Activated CD4-positive, alpha-beta T cell treated with anti-CD3 and anti-CD28 coated beads, Interleukin-2, Interleukin-6, amounts not matched to agents 100 ng/mL and 50 ng/mL, durations not matched to agents 16 hours and 8 hours (primary cell): Measurements from ENCODE around the gene KCNQ1.

Experiments
- DNase-seq: peaks from one replicate; pipeline ENCODE4 v3.0.0-alpha.2; 2020

KCNQ1 gene

DNA sequence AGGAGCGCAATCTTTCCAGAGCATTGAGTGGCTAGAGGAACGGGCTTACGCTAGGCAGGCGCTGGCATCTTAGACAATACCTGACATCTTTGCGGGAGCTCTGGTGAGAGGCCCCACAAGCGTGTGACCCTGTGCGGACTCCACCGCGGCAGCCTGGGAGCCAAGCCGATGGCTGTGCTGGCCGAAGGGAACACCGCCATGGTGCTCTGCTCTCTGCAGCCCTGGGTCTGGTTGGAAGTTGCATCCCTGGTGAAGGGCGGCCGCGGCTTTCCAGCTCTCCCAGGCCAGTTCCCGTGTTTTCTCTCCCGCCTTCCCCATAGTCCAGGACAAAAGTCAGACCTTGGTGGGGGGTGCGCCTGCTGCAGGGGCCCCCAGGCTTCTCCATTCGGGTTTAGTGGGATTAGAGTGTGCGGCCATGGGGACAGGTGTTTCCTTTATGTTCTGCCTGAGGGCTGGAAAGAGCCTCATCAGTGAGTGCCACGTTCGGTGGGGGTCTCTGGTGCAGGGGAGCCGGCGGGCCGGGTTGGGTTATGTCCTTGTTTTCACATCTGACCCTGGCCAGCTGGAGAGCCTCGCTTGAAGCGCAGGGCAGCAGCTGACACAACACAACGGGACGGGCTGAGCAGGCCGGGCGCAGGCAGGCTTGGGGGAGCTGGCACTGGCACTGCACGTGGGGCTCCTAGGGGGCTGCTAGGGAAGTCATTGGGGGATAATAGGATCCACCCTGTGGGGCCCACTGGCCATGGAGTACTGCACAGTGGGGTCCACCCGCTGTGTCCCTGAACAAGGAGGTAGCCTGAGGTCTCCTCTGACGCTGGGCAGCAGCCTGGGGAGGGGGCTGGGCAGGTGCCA, 94.8 kb downstream of the KCNQ1 start:
- no peak for DNase-seq

DNA sequence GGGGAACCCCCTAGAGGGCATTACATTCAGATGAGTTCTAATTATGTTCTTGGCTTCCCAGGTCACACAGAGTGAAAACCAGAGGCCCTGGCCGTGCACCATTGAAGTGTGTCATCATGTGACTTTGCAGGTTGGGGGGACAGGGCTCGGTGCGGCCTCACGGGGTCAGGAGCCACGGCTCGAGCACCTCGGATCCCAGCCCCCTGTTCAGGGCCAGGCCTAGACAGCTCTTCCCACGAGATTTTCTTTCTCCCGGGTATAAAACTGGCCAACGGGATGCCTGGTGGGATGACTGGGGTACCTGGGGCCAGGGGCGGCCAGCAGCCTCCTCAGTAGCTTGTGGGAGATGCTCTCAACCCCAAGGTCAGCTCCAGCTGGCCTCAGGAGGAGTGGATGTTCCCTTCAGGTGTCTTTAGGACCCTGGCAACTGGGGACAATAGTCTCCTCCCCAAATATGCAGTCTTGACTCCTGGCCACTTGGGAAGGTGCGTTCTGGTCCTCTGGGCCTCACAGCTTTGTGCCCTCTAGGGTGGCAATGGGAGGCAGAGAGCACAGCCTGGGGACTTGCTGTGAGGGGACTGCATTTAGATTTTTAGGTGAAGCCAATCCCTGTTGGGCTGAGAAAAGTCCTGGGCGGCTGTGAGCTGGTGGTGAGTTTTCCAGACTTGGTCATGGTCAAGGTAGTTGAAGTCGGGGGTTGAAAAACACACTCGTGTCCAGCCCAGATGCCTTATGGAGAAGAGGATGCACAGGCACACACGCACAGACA, 95.6 kb downstream of the KCNQ1 start:
- DNase-seq: no peak

DNA sequence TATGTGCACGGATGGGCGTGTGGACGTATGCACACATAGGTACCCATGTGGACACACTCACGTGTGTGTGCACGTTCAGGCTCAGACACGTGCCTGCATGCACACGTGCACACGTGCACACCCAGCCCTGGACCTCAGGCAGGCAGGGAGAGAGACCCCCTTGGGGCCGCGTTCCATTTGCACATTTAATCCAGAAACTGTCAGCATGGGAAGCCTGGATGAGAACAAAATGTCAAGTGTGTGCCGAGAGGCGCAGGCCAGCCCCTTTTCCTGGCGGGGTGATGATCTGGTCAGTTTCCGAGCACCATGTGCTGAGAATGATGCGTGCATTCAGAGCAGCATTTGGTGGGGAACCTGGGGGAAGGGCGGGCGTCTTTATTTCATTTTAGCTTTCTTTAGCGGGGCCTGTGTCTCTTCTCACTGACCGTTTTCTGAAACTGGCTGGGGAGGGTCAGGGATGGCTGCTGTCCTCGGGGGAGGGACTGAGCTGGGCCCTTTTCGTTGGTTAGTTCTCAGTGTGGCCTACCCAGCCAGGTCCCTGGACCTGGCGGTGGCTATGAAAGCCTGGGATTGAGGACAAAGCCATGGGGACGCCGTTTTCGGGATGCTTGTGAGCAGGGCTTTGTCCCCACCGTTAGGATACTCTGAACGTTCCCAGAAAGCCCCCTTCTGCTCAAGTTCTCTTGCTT, 96.3 kb downstream of the KCNQ1 start:
- DNase-seq: no peak

DNA sequence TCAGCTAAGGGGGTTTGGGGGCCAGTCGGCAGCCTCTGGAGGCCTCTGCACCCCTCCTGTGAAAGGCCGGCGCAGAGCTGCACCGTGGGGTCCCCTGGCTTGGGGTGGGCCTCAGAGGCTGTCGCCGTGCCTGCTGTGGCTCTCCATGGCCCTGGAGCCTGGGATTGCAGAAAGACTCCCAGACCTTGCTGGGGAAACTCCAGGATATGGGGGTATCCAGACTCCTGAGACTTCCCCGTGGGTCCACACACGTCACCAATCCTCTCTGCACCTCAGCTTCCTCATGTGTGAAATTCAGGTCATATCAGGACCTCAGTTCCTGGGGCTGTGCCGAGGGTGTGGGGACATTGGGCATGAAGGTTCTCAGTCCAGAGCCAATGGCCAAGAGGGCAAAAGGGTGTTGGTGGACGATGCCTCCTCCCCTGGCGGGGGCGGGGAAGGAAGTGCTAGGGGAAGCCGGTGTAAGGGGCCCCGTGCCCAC, 97.1 kb downstream of the KCNQ1 start:
- DNase-seq: no peak

DNA sequence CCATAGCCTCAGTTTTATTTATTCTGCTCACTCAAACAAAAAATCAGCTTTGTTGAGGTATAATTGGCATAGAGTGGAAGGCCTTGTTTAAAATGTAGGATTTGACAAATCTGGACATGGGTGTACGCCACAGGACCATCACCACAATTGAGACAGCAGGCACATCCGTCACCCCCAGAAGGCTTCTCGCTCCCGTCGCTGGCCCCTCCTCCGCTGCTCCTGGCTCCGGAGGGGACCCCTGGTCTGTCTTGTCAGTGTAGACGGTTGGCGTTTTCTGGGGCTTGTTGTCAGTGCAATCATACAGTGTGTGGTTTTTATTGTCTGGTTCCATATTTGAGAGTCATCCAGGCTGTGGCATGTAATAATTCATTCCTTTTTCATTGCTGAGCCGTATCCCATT, 97.6 kb downstream of the KCNQ1 start:
- DNase-seq: no peak

DNA sequence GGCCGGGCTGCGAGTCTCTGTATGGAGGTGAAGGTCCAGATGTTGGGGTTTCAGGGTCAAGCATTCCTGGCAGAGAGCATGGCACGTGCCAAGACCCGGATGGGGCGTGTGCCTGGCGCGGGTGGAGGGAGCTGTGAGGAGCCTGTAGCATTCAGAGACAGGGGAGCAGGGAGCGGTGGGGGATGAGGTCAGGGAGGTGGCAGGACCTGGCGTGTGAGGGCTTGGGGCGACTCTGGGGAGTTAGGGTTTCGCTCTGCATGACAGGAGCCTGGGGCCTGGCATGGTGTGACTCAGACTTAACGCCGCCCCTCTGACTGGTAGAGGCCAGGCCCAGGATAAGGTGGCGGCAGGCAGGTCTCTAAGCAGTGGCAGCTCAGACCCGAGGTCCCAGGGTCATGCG, 103.0 kb downstream of the KCNQ1 start:
- DNase-seq: no peak

DNA sequence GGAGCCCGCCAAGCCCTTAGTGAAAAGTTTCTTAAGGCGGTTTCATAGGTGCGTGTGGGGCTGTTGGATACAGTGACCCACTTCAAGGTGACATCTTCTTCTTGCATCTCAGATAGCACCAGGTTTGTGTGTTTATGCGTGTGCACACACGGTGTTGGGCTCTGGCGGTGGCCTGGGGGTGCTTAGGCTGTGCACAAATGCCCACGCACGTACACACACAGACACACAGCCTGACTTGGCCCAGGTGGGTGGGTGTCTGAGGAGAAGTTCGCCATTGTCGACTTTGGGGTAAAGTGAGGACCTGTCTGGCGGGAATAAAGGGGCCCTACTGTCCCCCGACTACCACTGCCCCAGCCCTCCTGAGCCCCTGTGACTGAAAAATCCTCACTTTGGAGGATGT, 103.8 kb downstream of the KCNQ1 start:
- DNase-seq: no peak

DNA sequence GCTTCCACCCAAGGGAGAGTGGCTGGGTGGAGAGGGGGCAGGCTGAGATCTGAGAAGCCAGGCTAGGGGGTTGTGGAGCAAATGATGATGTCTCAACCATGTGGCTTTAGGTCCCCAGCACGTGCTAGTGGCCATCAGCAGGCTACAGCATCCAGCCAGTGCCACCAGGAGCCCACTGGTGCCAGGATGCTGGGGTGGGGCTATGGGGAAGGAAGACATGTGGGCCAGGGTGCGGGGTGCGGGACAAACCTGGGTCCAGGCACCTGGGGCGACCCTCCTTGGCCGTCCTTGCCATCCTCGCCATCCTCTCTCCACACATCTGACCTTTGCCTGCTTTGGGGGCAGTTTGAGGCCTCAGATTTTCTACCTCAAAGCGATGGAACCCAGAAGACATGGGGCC, 104.3 kb downstream of the KCNQ1 start:
- no peak for DNase-seq

DNA sequence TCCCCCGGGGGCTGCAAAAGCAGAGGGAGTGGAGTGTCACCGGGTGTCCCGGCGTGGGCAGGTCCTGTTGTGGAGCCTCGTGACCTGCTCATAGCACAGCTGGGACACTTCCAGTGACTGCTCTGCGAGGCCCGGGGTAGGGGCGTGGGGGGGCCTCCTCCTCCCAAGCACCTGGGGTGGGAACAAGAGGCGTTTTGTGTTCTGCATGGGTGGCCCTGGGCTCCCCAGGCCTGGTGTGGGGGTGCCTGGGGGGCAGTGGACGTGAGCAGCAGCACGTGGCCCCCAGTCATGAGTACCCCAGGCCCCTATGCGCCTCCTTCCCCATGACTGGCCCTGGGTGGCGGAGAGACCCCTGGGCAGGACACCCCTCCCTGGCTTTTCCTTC, 104.7 kb downstream of the KCNQ1 start:
- no peak for DNase-seq

DNA sequence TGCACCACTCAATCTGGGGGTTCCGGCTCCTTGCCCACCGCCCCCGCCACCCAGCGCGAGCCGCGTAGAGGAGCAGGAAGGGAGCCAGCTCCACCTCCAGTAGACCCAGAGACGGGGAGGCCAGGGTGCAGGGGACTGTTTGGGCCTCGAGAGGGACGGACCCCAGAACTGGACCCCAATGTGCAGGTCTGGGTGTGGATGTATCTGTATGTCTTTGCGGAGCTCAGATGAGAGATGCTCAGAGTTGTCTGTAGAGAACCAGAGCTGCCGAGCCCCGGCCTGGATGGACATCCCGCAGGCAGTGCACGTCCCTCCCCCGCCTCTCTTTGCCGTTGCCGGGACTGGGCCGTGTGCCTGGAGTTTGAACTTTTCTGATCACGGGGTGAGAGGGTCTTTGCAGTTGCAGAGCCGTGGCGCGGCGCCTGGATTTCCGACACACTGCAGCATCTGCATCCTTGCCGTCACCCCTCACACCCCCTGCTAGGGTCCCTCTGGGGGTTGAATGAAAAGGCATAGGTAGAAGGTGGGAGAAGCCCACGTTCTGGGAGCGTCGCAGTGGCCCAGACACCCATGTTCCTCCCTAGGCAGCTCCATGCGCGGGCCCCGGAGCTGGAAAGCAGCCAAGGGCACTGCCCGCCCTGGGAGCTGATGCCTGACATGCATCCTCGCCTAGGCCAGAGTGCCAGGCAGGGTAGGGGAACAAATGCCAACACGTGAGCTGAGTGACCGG, 105.2 kb downstream of the KCNQ1 start:
- DNase-seq: no peak

DNA sequence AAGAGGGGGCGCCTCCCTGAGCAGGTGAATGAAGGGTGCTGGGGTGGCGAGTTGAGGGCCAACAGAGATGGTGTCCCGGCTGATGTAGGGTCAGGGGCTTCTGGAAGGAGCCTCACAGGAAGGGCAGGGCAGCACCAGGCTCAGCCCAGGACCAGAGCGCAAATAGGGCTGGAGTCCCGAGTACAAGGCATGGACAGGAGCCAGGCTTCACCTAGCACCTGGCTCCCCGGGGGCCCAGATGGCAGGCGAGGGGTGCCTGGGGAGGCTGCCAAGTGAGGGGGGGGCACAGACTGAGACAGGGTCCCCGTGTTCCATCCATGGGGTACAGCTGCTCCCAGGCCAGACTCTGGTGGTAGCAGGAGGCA, 105.8 kb downstream of the KCNQ1 start:
- DNase-seq: no peak

DNA sequence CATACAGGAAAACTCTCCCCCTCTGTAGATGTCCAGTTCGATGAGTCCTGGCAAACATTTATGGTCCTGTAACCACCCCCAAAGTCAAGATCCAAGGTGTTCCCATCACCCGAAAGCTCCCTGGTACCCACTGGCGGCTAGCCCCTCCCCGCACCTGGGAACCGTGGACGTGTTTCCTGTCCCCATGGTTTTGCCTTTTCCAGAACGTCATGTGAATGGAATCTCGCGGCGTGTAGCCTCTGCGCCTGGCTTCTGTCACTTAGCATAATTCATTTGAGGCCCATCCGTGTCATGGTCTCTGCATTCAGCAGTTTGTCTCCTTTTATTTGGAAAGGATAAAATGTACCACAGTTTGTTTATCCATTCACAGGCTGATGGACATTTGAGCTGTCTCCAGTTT, 106.3 kb downstream of the KCNQ1 start:
- DNase-seq: no peak

DNA sequence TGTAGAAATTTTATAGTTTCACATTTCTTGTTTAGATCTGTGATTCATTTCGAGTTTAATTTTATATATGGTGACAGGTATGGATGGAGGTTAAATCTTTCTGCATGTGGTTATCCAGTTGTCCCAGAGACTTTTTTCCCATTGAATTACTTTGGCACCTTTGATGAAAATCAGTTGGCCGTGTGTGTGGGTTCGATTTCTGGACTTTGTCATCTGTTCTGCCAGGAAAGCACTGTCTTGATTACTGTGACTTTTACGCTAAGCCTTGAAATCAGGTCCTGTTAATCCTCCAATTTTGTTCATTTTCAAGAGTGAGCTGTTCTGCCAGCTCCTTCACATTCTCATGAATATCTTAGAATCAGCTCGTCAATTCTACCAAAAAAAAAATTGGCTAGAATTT, 107.4 kb downstream of the KCNQ1 start:
- DNase-seq: no peak

DNA sequence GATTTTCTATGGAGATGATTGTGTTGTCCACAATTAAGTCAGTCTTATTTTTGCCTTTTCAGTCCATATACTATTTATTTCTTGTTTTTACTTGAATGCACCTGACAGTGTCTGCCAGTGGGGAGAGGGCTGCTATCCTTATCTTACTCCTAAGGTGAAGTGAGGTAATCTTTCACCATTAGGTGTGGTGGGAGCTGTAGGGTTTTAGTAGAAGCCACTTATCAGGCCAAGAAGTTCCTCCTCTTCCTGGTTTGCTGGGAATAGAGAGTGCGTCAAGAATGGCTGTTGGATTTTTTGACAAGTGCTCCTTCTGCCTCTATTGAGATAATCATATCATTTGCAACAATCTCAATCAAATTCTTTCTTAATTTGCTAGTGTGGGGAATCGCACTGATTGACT, 108.4 kb downstream of the KCNQ1 start:
- no peak for DNase-seq

DNA sequence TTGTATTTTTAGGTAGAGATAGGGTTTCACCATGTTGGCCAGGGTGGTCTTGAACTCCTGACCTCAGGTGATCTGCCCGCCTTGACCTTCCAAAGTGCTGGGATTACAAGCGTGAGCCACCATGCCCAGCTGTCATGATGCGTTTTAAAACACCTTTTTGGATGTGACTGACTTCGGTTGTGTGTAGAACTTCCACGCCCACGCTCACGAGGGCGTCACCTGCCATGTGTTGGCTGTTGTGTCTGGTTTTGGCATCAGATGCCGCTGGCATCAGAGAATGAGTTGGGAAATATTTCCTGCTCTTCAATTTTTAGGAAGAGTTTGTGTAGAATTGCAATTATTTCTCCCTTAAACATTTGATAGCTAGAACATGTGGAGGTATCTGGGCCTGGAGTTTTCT, 109.1 kb downstream of the KCNQ1 start:
- no peak for DNase-seq

DNA sequence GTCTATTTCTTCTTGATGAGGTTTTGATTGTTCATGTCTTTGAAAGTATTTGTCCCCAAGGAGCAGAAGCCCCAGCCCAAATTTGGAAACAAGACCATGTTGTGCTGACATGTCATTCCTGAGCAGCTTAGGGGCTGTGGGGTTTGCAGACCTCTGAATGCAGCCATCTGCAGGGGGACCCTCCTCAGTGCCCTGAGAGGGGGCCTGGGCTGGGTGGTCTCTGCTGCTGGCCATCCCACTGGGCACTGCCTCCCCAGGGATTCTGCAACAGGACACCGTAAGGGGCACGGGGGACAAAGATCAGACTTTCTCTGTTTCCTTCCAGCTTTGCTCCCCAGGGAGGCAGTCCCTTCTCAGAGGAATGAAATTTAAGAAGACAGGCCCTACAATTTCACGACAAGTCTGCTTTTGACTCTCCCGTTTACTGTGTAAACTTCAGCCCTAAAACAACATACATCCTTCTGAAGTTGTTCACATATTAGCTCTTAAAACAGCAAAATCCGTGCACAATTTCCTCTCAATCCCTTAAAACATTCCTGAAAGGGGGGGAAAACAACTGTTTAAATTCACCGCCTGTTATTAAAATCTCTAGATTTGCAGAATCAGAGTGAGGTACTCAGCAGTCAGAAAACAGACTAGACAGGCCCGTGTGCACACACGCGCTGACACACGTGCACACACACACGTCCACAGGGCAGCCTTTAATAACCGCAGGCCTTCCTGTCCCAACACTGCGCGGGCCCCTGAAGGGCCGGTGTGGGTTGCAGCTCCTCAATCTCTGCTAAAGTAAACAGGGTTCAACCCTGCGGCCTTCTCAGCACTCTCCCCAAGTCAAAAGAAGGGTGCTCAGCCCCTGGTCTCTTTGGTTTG, 109.8 kb downstream of the KCNQ1 start:
- no peak for DNase-seq

DNA sequence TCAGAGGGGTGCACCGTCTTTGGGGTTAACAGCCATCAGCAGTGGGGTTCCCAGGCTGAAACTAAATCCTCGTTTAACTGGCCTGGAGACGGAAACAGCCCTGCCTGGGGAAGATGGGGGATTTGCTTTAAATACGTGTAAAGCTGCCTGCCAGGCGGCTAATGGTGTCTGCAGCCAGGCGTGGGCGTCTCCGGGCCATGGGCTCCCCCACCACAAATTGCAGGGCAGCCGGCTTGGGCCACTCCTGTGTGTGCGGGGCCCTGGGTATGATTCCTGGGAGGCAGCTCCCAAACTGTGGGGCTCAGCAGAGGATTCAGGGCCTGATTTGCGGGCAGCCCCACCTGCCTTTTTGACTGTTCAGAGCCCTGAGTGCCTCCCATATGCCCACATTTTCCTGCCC, 110.5 kb downstream of the KCNQ1 start:
- no peak for DNase-seq

DNA sequence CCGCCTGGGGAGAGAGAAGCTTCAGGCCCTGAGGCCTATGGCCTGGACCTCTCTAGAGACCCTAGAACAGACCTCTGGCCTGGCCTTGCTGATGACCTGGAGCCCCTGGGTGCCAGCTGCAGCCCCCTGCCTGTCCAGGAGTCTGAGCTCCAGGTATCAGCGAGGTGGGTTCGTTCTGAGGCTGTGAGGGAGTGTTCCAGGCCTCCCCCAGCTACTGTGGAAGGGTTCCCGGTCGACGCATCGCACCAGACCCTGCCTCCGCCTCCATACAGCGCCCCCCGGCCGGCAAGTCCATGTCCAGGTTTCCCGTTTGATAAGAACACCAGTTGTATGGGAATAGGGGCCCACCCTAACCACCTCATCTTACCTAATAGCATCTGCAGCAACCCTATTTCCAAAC, 111.1 kb downstream of the KCNQ1 start:
- no peak for DNase-seq

DNA sequence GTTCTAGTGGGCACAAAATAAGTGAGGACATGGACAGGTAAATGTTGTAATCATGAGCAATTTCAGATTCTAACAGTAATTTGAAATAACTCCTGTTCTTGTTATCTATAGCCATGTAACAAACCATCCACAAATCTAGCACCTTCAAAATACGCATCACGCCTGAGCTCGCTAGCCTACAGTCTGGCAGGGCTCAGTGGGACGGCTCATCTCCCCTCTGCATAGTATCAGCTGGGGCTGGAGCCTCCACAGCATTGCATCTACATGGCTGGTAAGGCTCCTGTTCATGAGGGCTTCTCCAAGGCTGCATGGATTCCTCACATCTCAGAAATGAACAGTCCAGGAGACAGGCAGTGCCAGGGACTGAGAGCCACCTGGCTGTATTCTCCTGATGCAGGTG, 112.6 kb downstream of the KCNQ1 start:
- DNase-seq: no peak

DNA sequence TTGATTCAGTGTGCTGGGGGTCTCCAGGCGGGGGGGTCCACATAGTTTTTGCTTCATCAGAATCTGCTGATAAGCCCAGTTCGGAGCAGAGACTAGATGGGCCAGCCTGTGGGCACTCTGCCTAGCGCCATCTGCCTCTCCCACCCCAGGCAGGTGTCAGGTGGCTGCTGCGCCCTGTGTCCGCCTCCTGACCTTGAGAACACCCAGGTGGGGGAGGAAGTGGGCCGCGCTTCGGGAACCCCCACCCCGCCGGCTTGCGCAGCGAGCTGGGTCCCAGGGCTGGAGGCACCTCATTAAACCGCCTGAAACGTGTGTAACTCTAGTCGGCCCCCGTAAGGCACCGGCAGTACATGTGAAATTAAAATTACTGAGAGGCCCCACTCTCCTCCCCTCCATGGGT, 113.6 kb downstream of the KCNQ1 start:
- DNase-seq: no peak

DNA sequence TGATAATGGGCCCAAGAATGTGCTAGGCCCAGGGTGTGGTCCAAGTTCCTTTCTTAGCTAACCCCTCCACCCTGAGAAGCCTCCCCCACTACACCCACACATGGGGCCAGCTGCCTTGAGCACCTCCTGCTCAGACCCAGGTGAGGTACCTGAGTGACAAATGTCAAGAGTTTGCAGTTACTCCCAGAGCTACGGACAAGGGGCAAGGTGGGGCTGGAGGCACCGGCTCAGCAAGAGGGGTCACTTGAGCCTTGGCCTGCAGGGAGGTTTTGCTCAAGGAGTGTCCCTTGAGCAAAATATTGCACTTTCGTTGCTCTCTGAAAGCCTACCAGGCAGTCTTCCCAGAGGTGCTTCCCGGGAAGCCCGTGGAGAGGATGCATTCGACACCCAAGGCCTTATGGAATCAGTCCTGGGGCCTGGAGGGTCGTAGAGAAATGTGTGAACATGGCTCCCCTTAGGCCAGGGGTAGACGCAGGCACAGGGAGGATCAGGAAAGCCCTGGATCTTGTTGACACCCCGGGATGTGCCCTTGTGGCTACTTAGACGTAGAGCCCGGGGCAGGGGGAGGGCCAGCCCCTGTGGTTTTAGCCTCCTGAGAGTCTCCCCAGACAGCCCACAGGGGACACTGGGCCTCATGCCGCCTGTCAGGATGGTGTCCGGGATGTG, 114.2 kb downstream of the KCNQ1 start:
- no peak for DNase-seq
